ENCODE measurements around the gene SCUBE3. TPM values are rescaled to one million over a fixed set of nuclear protein-coding genes. Genes with fewer than 3 reads are reported as not detected.
A peak's percentile ranks its signal among the peaks of the same experiment; 100 is the strongest.

The SCUBE3 gene
- total RNA-seq, 1 donor: 26.8 TPM

GRCh38 chr6:35185302-35185681, 28.5 kb upstream of the SCUBE3 start:
- TF ChIP-seq, protein P1, sequence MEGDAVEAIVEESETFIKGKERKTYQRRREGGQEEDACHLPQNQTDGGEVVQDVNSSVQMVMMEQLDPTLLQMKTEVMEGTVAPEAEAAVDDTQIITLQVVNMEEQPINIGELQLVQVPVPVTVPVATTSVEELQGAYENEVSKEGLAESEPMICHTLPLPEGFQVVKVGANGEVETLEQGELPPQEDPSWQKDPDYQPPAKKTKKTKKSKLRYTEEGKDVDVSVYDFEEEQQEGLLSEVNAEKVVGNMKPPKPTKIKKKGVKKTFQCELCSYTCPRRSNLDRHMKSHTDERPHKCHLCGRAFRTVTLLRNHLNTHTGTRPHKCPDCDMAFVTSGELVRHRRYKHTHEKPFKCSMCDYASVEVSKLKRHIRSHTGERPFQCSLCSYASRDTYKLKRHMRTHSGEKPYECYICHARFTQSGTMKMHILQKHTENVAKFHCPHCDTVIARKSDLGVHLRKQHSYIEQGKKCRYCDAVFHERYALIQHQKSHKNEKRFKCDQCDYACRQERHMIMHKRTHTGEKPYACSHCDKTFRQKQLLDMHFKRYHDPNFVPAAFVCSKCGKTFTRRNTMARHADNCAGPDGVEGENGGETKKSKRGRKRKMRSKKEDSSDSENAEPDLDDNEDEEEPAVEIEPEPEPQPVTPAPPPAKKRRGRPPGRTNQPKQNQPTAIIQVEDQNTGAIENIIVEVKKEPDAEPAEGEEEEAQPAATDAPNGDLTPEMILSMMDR (IDR thresholded peaks at IDR 0.05; ENCODE audit: insufficient read depth, low read depth, low read length): no peak
- DNase-seq (ENCODE audit: low read depth): peak; percentile 42
- H3K4me3 ChIP-seq (ENCODE audit: low read depth, low read length): no peak overlapping the region

DNA sequence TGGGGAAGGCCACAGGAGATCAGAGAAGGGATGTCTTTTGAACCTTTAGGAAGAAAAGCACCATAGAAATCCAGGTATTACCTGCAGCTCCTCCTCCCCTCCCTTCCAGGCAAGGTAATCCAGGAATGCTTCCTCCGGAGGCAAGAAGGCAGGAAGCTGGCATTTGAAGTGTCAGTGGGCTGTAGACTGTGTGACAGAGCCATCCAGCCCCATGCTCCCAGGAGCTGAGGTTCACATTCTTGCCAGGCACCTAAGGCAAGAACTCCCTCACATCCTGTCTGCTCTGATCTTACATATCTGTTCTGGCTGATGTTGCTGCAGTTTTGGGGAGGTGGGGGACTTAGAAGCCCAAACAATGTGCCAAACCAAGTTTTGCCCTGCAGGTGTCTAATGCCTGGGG, 27.8 kb upstream of the SCUBE3 start:
- no peak for DNase-seq (ENCODE audit: low read depth)
- TF ChIP-seq, protein P1 (IDR thresholded peaks at IDR 0.05; ENCODE audit: insufficient read depth, low read depth, low read length): no peak
- H3K4me3 ChIP-seq (ENCODE audit: low read depth, low read length): no peak overlapping the region

DNA sequence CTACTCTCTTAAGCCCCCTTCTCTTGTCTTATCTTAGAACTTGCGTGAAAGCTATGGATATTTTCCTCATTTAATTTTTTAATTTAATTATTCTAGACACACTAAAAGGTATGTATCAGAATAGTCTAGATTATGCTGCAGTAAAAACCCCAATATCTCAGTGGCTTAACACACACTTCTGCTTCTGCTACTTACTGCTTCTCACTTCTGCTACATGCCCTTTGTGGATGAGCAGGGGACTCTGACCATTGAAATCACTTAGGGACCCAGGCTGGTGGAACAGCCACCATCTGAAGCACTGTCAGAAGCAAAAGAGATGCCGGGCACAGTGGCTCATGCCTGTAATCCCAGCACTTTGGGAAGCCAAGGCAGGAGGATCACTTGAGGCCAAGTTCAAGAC, 27.2 kb upstream of the SCUBE3 start:
- DNase-seq (ENCODE audit: low read depth): no peak
- H3K4me3 ChIP-seq (ENCODE audit: low read depth, low read length): no peak overlapping the region
- TF ChIP-seq, protein P1 (IDR thresholded peaks at IDR 0.05; ENCODE audit: insufficient read depth, low read depth, low read length): no peak

GRCh38 chr6:35188886-35189285, 24.9 kb upstream of the SCUBE3 start:
- no peak overlapping the region for H3K4me3 ChIP-seq (ENCODE audit: low read depth, low read length)
- DNase-seq (ENCODE audit: low read depth): no peak
- TF ChIP-seq, protein P1 (IDR thresholded peaks at IDR 0.05; ENCODE audit: insufficient read depth, low read depth, low read length): no peak

- no peak overlapping the region for H3K4me3 ChIP-seq (ENCODE audit: low read depth, low read length)
- TF ChIP-seq, protein P1 (IDR thresholded peaks at IDR 0.05; ENCODE audit: insufficient read depth, low read depth, low read length): no peak
- DNase-seq (ENCODE audit: low read depth): no peak
Measured at GRCh38 chr6:35190306-35190705, 23.4 kb upstream of the SCUBE3 start.

DNA sequence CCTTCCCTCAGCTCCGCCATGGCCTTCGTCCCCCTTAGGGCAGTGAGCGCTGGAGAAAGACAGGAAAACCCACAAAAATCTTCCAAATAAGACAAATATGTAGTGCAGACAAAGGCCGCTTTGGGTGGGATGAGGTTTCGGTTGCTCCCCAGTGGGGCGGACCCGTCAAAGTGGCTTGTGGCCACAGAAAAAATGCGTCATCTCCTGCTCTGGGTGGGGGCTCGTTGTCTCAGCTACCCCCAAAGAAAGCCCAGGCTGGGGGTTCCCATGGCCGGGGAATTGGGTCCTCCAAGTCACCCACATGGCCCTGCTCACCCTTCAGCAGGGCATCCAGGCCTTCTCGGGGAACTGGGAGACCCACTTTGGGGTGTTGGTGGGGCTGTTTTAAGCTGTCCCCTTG, 21.9 kb upstream of the SCUBE3 start:
- DNase-seq (ENCODE audit: low read depth): no peak
- TF ChIP-seq, protein P1 (IDR thresholded peaks at IDR 0.05; ENCODE audit: insufficient read depth, low read depth, low read length): no peak

GRCh38 chr6:35192301-35192860, 21.4 kb upstream of the SCUBE3 start:
- no peak overlapping the region for H3K4me3 ChIP-seq (ENCODE audit: low read depth, low read length)
- DNase-seq (ENCODE audit: low read depth): no peak
- TF ChIP-seq, protein P1 (IDR thresholded peaks at IDR 0.05; ENCODE audit: insufficient read depth, low read depth, low read length): no peak

More for the DNA sequence above, 21.9 kb upstream of the SCUBE3 start:
- no peak overlapping the region for H3K4me3 ChIP-seq (ENCODE audit: low read depth, low read length)

All from fibroblast of villous mesenchyme (primary cell).